ENCODE measurements around the gene METTL21A. TPM values are rescaled to one million over a fixed set of nuclear protein-coding genes. Genes with fewer than 3 reads are reported as not detected.

The METTL21A gene
- total RNA-seq, 1 donor from 2014 or later: 23.1 TPM

DNA sequence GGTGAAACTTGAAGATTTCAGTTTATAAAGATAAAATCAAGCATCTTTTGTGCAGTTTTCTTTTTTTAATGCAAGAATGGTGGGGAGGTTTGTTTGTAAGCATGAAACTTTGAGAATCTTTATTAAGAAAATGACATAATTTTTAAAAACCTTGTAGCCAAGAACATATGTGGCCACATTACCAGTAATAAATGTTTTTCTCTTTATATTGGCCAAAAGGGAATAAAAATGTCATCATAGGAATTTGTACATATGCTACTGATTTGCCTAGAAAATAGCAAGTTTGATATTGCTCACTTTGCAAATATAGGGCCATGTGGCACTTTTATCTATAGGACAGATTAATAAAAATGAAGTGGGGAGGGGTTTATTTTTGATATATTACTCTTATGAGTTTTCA is 25.6 kb downstream of the METTL21A start:
- TF ChIP-seq, protein P1, sequence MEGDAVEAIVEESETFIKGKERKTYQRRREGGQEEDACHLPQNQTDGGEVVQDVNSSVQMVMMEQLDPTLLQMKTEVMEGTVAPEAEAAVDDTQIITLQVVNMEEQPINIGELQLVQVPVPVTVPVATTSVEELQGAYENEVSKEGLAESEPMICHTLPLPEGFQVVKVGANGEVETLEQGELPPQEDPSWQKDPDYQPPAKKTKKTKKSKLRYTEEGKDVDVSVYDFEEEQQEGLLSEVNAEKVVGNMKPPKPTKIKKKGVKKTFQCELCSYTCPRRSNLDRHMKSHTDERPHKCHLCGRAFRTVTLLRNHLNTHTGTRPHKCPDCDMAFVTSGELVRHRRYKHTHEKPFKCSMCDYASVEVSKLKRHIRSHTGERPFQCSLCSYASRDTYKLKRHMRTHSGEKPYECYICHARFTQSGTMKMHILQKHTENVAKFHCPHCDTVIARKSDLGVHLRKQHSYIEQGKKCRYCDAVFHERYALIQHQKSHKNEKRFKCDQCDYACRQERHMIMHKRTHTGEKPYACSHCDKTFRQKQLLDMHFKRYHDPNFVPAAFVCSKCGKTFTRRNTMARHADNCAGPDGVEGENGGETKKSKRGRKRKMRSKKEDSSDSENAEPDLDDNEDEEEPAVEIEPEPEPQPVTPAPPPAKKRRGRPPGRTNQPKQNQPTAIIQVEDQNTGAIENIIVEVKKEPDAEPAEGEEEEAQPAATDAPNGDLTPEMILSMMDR (conservative IDR thresholded peaks at IDR 0.05): no peak
- no peak for DNase-seq (ENCODE audit: extremely low spot score, unreplicated experiment)
- no peaks in the 10 kb centered on the region for H3K9me3 Mint-ChIP-seq
- peaks cover 8% of the 10 kb centered on the region for H3K4me1 Mint-ChIP-seq (ENCODE audit: unreplicated experiment)
- no peaks in the 10 kb centered on the region for H3K27me3 Mint-ChIP-seq
- H3K4me3 Mint-ChIP-seq: no peak overlapping the region
- no peak overlapping the region for H3K27ac Mint-ChIP-seq
- H3K36me3 Mint-ChIP-seq: peaks cover 24% of the 10 kb centered on the region

GRCh38 chr2:207594731-207595130 is 30.5 kb downstream of the METTL21A start:
- no peak for DNase-seq (ENCODE audit: extremely low spot score, unreplicated experiment)
- peaks cover 3% of the 10 kb centered on the region for H3K9me3 Mint-ChIP-seq
- TF ChIP-seq, protein P1 (conservative IDR thresholded peaks at IDR 0.05): no peak
- H3K4me1 Mint-ChIP-seq (ENCODE audit: unreplicated experiment): no peaks in the 10 kb centered on the region
- no peak overlapping the region for H3K4me3 Mint-ChIP-seq
- H3K27ac Mint-ChIP-seq: no peak overlapping the region
- H3K36me3 Mint-ChIP-seq: peaks cover 39% of the 10 kb centered on the region
- H3K27me3 Mint-ChIP-seq: no peaks in the 10 kb centered on the region

GRCh38 chr2:207594264-207594663 is 30.9 kb downstream of the METTL21A start:
- Mint-ChIP-seq H3K4me1 (ENCODE audit: unreplicated experiment) (no peaks in the 10 kb centered on the region), H3K36me3 (peaks cover 40% of the 10 kb centered on the region), H3K27ac (no peak overlapping the region), H3K4me3 (no peak overlapping the region), H3K9me3 (peaks cover 3% of the 10 kb centered on the region), H3K27me3 (no peaks in the 10 kb centered on the region)
- DNase-seq (ENCODE audit: extremely low spot score, unreplicated experiment): no peak
- TF ChIP-seq, protein P1 (conservative IDR thresholded peaks at IDR 0.05): no peak

- Mint-ChIP-seq H3K4me3 (no peak overlapping the region), H3K27me3 (no peaks in the 10 kb centered on the region), H3K27ac (no peak overlapping the region), H3K4me1 (ENCODE audit: unreplicated experiment) (no peaks in the 10 kb centered on the region), H3K36me3 (peaks cover 49% of the 10 kb centered on the region), H3K9me3 (peaks cover 3% of the 10 kb centered on the region)
- TF ChIP-seq, protein P1 (conservative IDR thresholded peaks at IDR 0.05): no peak
- no peak for DNase-seq (ENCODE audit: extremely low spot score, unreplicated experiment)
Measured at GRCh38 chr2:207593277-207593676, 31.9 kb downstream of the METTL21A start.

GRCh38 chr2:207589143-207589542 is 36.1 kb downstream of the METTL21A start:
- Mint-ChIP-seq H3K4me3 (no peak overlapping the region), H3K36me3 (peaks cover 68% of the 10 kb centered on the region), H3K27ac (no peak overlapping the region), H3K9me3 (peaks cover 3% of the 10 kb centered on the region), H3K27me3 (no peaks in the 10 kb centered on the region), H3K4me1 (ENCODE audit: unreplicated experiment) (no peaks in the 10 kb centered on the region)
- no peak for DNase-seq (ENCODE audit: extremely low spot score, unreplicated experiment)
- TF ChIP-seq, protein P1 (conservative IDR thresholded peaks at IDR 0.05): no peak

DNA sequence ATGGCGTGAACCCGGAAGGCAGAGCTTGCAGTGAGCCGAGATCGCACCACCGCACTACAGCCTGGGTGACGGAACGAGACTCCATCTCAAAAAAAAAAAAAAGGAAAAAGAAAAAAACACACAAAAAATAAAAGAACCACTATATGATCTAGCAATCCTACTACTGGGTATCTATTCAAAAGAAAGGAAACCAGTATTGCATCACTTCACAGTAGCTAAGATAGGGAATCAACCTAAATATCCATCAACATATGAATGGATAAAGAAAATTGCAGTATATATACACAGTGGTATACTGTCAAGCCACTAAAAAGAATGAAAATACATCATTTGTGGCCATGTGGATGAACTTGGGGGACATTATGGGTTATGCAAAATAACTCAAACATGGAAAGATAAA is 37.9 kb downstream of the METTL21A start:
- no peak for DNase-seq (ENCODE audit: extremely low spot score, unreplicated experiment)
- no peaks in the 10 kb centered on the region for H3K27me3 Mint-ChIP-seq
- no peaks in the 10 kb centered on the region for H3K4me1 Mint-ChIP-seq (ENCODE audit: unreplicated experiment)
- H3K9me3 Mint-ChIP-seq: no peaks in the 10 kb centered on the region
- TF ChIP-seq, protein P1 (conservative IDR thresholded peaks at IDR 0.05): no peak
- no peak overlapping the region for H3K27ac Mint-ChIP-seq
- H3K36me3 Mint-ChIP-seq: peaks cover 68% of the 10 kb centered on the region
- no peak overlapping the region for H3K4me3 Mint-ChIP-seq

Measured in type B pancreatic cell (in vitro differentiated cells).